ENCODE measurements around the gene DCST1.

The DCST1 gene

DNA sequence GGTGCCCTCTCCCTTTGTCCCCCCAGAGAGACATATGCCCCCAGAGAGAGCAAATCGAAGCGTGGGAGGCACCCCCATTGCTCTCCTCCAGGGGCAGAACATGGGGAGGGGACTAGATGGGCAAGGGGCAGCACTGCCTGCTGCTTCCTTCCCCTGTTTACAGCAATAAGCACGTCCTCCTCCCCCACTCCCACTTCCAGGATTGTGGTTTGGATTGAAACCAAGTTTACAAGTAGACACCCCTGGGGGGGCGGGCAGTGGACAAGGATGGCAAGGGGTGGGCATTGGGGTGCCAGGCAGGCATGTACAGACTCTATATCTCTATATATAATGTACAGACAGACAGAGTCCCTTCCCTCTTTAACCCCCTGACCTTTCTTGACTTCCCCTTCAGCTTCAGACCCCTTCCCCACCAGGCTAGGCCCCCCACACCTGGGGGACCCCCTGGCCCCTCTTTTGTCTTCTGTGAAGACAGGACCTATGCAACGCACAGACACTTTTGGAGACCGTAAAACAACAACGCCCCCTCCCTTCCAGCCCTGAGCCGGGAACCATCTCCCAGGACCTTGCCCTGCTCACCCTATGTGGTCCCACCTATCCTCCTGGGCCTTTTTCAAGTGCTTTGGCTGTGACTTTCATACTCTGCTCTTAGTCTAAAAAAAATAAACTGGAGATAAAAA lies 53.4 kb downstream of the DCST1 start:
- ATAC-seq, result no peak
- TF ChIP-seq TCF4 (CRISPR knock-in tag; IDR thresholded peaks at IDR 0.05; ENCODE audit: borderline replicate concordance), result no peak
- TF ChIP-seq SNAI2 (CRISPR knock-in tag; IDR thresholded peaks at IDR 0.05), result no peak
- TF ChIP-seq ZC3H10 (CRISPR knock-in tag; IDR thresholded peaks at IDR 0.05), result no peak
- no peak for TF ChIP-seq BACH2 (CRISPR knock-in tag; IDR thresholded peaks at IDR 0.05; ENCODE audit: borderline replicate concordance)
- TF ChIP-seq CSDC2 (CRISPR knock-in tag; IDR thresholded peaks at IDR 0.05), result no peak
- no peak for TF ChIP-seq TOX (CRISPR knock-in tag; IDR thresholded peaks at IDR 0.05; ENCODE audit: borderline replicate concordance)
- TF ChIP-seq PPARA (CRISPR knock-in tag; IDR thresholded peaks at IDR 0.05; ENCODE audit: borderline replicate concordance), result no peak
- no peak for TF ChIP-seq RARB (CRISPR knock-in tag; IDR thresholded peaks at IDR 0.05)

DNA sequence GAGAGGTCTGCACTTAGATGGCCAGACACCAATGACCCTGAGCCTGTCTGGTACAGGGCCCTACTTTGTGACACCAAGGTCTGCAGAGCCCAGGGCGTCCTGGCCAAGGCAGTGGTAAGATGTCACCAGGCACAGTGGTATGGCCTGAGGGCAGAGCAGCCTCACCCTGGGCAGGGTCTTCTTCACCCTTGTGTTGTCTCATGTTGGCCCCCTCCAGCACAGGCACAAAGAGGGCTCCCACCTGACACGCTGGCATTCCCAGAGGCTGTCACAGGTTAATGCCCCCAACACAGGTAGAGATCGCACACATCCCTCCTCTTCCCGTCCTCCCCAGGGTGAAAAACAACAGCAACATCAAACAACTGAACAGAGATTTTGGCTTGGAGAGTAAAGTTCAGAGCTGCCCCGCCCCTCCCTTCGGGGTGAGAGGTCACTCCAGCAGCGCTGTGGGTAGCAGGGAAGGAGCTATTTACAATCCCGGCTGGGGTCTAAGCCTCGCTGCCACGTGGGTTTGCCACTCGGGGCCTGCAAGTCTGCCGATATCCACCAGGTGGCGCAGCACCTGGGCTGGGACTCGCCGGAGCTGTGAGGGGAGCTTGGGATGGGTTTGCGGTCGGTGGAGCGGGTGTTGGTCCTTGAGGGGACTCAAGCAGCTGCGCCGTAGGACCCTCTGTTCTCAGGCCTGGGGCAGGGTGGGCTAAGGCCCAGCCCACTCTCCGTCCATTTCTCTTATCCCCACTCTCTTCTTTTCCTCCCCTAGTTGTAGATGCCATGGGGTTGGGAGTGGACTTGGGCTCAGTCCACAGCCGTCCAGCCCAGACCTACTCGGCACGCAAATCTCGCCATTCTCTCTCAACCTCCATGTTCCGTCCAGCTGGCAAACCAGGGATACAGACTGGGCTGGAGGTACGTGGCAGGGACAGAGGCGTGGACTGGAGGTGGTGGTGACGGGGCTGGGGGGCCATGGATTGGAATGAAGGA lies 57.7 kb downstream of the DCST1 start:
- peak; percentile 84 for ATAC-seq
- TF ChIP-seq GLIS3 (CRISPR knock-in tag; IDR thresholded peaks at IDR 0.05) (no peak), TOX (CRISPR knock-in tag; IDR thresholded peaks at IDR 0.05; ENCODE audit: borderline replicate concordance) (no peak), OSR1 (CRISPR knock-in tag; IDR thresholded peaks at IDR 0.05) (no peak)
- TF ChIP-seq, protein P1, sequence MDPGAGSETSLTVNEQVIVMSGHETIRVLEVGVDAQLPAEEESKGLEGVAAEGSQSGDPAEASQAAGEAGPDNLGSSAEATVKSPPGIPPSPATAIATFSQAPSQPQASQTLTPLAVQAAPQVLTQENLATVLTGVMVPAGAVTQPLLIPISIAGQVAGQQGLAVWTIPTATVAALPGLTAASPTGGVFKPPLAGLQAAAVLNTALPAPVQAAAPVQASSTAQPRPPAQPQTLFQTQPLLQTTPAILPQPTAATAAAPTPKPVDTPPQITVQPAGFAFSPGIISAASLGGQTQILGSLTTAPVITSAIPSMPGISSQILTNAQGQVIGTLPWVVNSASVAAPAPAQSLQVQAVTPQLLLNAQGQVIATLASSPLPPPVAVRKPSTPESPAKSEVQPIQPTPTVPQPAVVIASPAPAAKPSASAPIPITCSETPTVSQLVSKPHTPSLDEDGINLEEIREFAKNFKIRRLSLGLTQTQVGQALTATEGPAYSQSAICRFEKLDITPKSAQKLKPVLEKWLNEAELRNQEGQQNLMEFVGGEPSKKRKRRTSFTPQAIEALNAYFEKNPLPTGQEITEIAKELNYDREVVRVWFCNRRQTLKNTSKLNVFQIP (CRISPR knock-in tag; IDR thresholded peaks at IDR 0.05; ENCODE audit: borderline replicate concordance, low read depth), result no peak

DNA sequence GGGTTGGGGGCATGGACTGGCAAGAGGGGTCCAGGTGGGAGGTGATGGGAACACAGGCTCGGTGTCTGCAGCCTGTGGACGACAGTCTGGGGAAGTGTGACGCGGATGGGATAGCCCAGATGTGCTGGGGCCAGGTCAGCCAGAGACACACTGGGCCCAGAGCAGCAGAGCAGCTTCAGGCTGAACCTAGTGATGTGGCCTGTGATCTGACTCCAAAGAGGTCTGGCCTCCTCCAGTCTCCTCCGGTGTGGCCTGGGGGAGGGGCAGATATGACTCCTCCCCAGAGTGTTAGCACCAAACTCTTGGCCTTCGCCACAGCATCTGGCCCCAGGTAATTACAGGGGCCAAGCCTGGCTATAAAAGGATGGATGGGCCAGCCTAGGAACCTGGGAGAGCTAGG lies 58.5 kb downstream of the DCST1 start:
- no peak for ATAC-seq
- TF ChIP-seq ZFP3 (CRISPR knock-in tag; IDR thresholded peaks at IDR 0.05) (no peak), ISL1 (CRISPR knock-in tag; IDR thresholded peaks at IDR 0.05) (no peak), ZC3H10 (CRISPR knock-in tag; IDR thresholded peaks at IDR 0.05) (no peak), ZFP30 (CRISPR knock-in tag; IDR thresholded peaks at IDR 0.05) (no peak), ZNF8 (CRISPR knock-in tag; IDR thresholded peaks at IDR 0.05) (no peak), PPARA (CRISPR knock-in tag; IDR thresholded peaks at IDR 0.05; ENCODE audit: borderline replicate concordance) (no peak), ARNTL (CRISPR knock-in tag; IDR thresholded peaks at IDR 0.05; ENCODE audit: borderline replicate concordance, low read depth) (no peak)
- TF ChIP-seq, protein P2, sequence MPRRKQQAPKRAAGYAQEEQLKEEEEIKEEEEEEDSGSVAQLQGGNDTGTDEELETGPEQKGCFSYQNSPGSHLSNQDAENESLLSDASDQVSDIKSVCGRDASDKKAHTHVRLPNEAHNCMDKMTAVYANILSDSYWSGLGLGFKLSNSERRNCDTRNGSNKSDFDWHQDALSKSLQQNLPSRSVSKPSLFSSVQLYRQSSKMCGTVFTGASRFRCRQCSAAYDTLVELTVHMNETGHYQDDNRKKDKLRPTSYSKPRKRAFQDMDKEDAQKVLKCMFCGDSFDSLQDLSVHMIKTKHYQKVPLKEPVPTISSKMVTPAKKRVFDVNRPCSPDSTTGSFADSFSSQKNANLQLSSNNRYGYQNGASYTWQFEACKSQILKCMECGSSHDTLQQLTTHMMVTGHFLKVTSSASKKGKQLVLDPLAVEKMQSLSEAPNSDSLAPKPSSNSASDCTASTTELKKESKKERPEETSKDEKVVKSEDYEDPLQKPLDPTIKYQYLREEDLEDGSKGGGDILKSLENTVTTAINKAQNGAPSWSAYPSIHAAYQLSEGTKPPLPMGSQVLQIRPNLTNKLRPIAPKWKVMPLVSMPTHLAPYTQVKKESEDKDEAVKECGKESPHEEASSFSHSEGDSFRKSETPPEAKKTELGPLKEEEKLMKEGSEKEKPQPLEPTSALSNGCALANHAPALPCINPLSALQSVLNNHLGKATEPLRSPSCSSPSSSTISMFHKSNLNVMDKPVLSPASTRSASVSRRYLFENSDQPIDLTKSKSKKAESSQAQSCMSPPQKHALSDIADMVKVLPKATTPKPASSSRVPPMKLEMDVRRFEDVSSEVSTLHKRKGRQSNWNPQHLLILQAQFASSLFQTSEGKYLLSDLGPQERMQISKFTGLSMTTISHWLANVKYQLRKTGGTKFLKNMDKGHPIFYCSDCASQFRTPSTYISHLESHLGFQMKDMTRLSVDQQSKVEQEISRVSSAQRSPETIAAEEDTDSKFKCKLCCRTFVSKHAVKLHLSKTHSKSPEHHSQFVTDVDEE (CRISPR knock-in tag; IDR thresholded peaks at IDR 0.05), result no peak
- TF ChIP-seq, protein P3, sequence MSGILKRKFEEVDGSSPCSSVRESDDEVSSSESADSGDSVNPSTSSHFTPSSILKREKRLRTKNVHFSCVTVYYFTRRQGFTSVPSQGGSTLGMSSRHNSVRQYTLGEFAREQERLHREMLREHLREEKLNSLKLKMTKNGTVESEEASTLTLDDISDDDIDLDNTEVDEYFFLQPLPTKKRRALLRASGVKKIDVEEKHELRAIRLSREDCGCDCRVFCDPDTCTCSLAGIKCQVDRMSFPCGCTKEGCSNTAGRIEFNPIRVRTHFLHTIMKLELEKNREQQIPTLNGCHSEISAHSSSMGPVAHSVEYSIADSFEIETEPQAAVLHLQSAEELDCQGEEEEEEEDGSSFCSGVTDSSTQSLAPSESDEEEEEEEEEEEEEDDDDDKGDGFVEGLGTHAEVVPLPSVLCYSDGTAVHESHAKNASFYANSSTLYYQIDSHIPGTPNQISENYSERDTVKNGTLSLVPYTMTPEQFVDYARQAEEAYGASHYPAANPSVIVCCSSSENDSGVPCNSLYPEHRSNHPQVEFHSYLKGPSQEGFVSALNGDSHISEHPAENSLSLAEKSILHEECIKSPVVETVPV (CRISPR knock-in tag; IDR thresholded peaks at IDR 0.05), result no peak
- TF ChIP-seq, protein P1 (CRISPR knock-in tag; IDR thresholded peaks at IDR 0.05; ENCODE audit: borderline replicate concordance, low read depth), result no peak

DNA sequence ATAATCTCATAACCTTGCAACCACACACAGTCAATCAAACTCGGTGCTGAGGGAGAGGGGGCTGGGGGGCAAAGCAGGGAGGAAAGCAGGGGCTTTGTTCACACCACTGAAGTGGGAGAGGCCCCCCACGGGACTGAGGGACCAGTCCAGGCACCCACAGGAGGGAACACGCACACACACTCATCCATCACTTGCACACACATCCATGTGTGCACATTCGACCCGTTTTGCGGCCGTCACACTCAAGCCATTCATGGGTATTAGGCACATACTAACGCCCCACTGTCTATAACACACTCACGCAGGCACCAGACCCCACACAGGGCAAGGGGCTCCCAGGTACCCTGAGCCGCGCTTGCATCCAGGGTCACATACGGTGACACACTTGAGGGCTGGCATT lies 59.0 kb downstream of the DCST1 start:
- no peak for TF ChIP-seq GLIS3 (CRISPR knock-in tag; IDR thresholded peaks at IDR 0.05)
- TF ChIP-seq SNAI2 (CRISPR knock-in tag; IDR thresholded peaks at IDR 0.05), result no peak
- no peak for TF ChIP-seq ARNTL (CRISPR knock-in tag; IDR thresholded peaks at IDR 0.05; ENCODE audit: borderline replicate concordance, low read depth)
- TF ChIP-seq BACH2 (CRISPR knock-in tag; IDR thresholded peaks at IDR 0.05; ENCODE audit: borderline replicate concordance), result no peak
- no peak for TF ChIP-seq ISL1 (CRISPR knock-in tag; IDR thresholded peaks at IDR 0.05)
- no peak for TF ChIP-seq PPARA (CRISPR knock-in tag; IDR thresholded peaks at IDR 0.05; ENCODE audit: borderline replicate concordance)
- no peak for TF ChIP-seq ESRRG (CRISPR knock-in tag; IDR thresholded peaks at IDR 0.05)
- no peak for TF ChIP-seq TOX (CRISPR knock-in tag; IDR thresholded peaks at IDR 0.05; ENCODE audit: borderline replicate concordance)
- TF ChIP-seq, protein P4, sequence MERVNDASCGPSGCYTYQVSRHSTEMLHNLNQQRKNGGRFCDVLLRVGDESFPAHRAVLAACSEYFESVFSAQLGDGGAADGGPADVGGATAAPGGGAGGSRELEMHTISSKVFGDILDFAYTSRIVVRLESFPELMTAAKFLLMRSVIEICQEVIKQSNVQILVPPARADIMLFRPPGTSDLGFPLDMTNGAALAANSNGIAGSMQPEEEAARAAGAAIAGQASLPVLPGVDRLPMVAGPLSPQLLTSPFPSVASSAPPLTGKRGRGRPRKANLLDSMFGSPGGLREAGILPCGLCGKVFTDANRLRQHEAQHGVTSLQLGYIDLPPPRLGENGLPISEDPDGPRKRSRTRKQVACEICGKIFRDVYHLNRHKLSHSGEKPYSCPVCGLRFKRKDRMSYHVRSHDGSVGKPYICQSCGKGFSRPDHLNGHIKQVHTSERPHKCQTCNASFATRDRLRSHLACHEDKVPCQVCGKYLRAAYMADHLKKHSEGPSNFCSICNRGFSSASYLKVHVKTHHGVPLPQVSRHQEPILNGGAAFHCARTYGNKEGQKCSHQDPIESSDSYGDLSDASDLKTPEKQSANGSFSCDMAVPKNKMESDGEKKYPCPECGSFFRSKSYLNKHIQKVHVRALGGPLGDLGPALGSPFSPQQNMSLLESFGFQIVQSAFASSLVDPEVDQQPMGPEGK (CRISPR knock-in tag; IDR thresholded peaks at IDR 0.05; ENCODE audit: borderline replicate concordance), result no peak
- no peak for TF ChIP-seq ZFP3 (CRISPR knock-in tag; IDR thresholded peaks at IDR 0.05)
- TF ChIP-seq ZNF70 (CRISPR knock-in tag; IDR thresholded peaks at IDR 0.05), result no peak
- no peak for TF ChIP-seq TCF4 (CRISPR knock-in tag; IDR thresholded peaks at IDR 0.05; ENCODE audit: borderline replicate concordance)
- TF ChIP-seq, protein P5, sequence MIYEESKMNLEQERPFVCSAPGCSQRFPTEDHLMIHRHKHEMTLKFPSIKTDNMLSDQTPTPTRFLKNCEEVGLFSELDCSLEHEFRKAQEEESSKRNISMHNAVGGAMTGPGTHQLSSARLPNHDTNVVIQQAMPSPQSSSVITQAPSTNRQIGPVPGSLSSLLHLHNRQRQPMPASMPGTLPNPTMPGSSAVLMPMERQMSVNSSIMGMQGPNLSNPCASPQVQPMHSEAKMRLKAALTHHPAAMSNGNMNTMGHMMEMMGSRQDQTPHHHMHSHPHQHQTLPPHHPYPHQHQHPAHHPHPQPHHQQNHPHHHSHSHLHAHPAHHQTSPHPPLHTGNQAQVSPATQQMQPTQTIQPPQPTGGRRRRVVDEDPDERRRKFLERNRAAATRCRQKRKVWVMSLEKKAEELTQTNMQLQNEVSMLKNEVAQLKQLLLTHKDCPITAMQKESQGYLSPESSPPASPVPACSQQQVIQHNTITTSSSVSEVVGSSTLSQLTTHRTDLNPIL (CRISPR knock-in tag; IDR thresholded peaks at IDR 0.05; ENCODE audit: low read depth), result no peak
- TF ChIP-seq ZC3H10 (CRISPR knock-in tag; IDR thresholded peaks at IDR 0.05), result no peak
- no peak for ATAC-seq

Data from SK-N-SH treated with all-trans-retinoic acid at 6 μM for 48 hours (cell line).